ENCODE measurements around the gene MND1.

Gene MND1

GRCh38 chr4:153344131-153345011, at the start of gene MND1:
TSS of gene MND1 (plus strand) at chr4:153344688. CDS start at chr4:153344738, 50 bp downstream.
- DNase-seq: peak; percentile 68 to 72

GRCh38 chr4:153295131-153295755, 49.2 kb upstream of the MND1 start:
- DNase-seq: no peak

- no peak for DNase-seq
These were observed 48.3 kb upstream of the MND1 start for GRCh38 chr4:153296040-153296823.

- no peak for DNase-seq
These were observed 47.4 kb upstream of the MND1 start for GRCh38 chr4:153297116-153297515.

GRCh38 chr4:153310793-153311192, 33.7 kb upstream of the MND1 start:
- no peak for DNase-seq

- DNase-seq: no peak
These were observed 29.6 kb upstream of the MND1 start for GRCh38 chr4:153314915-153315314.

- DNase-seq: no peak
These were observed 25.7 kb upstream of the MND1 start for GRCh38 chr4:153318696-153319320.

- no peak for DNase-seq
These were observed 21.7 kb upstream of the MND1 start for GRCh38 chr4:153322791-153323190.

- DNase-seq: no peak
These were observed 20.4 kb upstream of the MND1 start for GRCh38 chr4:153324046-153324445.

GRCh38 chr4:153325558-153325957, 18.9 kb upstream of the MND1 start:
- no peak for DNase-seq

- DNase-seq: no peak
These were observed 18.0 kb upstream of the MND1 start for GRCh38 chr4:153326513-153326912.

GRCh38 chr4:153327247-153327646, 17.2 kb upstream of the MND1 start:
- DNase-seq: no peak

GRCh38 chr4:153332936-153333335, 11.6 kb upstream of the MND1 start:
- no peak for DNase-seq

- no peak for DNase-seq
These were observed 10.6 kb upstream of the MND1 start for GRCh38 chr4:153333874-153334273.

GRCh38 chr4:153335665-153336064, 8.8 kb upstream of the MND1 start:
- no peak for DNase-seq

GRCh38 chr4:153337686-153338085, 6.8 kb upstream of the MND1 start:
- DNase-seq: no peak

GRCh38 chr4:153341575-153342090, 2.9 kb upstream of the MND1 start:
- DNase-seq: peak in 1 of 2 donors; percentile 56

GRCh38 chr4:153342751-153343552, 1.5 kb upstream of the MND1 start:
- DNase-seq: no peak

GRCh38 chr4:153345012-153345981, 809 bp downstream of the MND1 start:
- DNase-seq: peak; percentile 21 to 33

GRCh38 chr4:153346031-153346430, 1.5 kb downstream of the MND1 start:
- DNase-seq: no peak

GRCh38 chr4:153346563-153346962, 2.1 kb downstream of the MND1 start:
- no peak for DNase-seq

All from bone marrow (tissue), 2 donors.